Activated CD4-positive, alpha-beta T cell treated with anti-CD3 and anti-CD28 coated beads for 1 hour (primary cell): ENCODE data around the gene GLIPR2.
"Not testable (repeated sequence)": the region's sequence is repeated elsewhere in the genome, so short reads cannot be mapped to it uniquely, and the experiment has no call there.

Source experiments
- DNase-seq: peaks from one replicate; pipeline ENCODE4 v3.0.0-alpha.2; 2020

Gene GLIPR2

DNA sequence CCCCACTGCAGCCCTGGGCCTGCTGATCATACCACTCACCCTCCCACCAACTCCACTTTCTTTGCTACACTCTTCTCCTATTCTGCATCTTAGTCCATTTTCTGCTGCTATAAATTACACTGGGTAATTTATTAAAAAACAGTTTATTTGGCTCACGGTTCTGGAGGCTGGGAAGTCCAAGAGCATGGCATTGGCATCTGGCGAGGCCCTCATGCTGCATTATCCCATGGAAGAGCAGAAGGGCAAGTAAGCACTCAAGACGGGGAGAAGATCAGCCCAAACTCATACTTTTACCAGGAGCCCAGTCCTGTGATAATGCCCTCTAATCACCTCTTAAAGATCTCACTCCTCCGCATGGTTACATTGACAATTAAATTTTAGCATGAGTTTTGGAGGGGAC, 9.4 kb downstream of the GLIPR2 start:
- no peak for DNase-seq

DNA sequence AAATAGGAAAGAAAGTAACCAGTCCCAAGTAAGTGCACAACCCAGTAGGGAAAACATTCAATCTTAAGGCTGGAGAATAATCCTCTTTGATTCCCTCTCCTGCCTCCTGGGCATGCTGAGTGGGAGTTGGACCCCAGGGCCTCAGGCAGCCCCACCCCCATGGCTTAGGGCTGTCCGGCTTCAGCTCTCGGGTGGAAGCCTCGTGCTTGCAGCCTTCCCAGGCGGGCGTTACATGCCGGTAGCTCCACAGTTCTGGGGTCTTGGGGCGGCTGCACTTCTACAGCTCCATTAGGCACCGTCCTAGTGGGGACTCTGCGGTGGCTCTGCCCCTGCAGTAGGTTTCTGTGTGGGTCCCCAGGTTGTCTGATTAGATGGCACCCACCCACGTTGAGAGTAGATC, 10.1 kb downstream of the GLIPR2 start:
- DNase-seq = no peak

DNA sequence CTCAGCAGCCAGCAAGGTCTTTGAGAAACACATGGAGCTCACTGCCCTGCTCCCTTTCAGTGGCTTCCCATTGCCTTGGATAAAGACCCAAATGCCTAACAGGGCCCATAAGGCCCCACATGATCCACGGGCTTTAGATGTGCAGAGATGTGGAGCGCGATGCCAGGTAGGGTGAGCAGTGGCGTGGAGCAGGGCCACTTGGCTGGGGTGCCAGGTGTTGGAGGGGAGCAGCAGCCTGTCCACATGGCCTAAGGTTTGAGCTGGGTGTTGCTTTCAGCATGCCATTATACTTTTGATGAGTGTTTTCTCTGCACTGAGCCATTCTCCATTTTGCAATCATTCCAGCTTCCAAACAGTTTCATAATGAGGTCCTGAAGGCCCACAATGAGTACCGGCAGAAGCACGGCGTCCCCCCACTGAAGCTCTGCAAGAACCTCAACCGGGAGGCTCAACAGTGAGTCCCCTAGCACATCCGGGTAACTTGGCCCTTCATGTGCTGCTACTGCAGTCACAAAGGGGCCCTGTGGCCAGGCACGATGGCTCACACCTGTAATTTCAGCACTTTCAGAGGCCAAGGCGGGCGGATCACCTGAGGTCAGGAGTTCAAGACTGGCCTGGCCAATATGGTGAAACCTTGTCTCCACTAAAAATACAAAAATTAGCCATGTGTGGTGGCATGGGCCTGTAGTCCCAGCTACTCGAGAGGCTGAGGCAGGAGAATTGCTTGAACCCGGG, 11.1 kb downstream of the GLIPR2 start:
- DNase-seq = no peak

DNA sequence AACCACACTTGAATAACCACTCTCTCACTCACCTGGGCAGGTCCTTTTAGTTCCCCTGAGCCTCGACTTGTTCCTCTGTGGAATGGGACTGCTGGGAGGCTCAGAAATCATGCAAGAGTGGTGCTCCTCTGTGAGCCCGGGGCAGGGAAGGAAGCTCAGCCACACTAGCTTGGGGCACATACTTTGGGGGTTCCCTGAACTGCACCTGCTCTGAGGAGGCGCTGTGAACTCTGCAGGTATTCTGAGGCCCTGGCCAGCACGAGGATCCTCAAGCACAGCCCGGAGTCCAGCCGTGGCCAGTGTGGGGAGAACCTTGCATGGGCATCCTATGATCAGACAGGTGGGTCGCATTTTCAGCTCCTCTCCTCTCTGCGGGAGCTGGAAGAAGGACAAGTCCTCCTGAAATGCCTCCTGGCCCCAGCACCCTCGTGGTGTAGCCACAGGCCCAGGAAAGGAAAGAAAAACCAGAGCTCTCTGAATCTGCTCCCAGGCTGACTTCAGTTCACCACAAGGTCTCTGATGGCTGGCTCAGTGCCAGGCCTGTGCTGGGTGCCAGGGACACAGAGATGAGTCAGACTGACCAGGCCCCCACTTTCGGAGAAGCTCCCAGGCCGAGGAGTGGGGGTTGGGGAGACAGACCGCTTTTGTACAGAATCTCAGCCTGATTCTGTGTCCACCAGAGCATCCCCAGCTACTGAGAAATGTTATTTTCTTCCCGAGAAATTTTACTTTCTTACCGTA, 11.9 kb downstream of the GLIPR2 start:
- peak; percentile 51 for DNase-seq

DNA sequence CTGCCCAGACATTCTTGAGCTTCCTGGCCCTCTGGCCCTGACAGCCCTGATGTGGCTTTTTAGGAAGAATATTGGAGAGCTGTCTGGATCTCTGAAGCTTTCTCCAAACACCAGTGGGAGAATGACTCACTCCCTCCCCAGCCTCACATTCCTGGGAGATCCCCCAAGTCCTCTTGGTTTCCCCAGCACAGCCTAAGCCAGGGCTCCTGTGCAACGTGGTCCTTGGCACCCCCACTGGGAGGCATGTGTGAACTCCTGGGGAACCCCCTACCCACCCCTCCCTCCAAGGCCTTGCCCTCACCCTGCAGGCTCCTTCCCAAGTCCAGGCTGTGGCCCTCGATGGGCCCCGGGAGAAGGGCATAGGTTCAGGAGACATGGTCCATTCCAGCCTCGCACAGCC, 12.7 kb downstream of the GLIPR2 start:
- DNase-seq = no peak

- DNase-seq = no peak
These were observed 14.2 kb downstream of the GLIPR2 start for GRCh38 chr9:36150574-36151315.

DNA sequence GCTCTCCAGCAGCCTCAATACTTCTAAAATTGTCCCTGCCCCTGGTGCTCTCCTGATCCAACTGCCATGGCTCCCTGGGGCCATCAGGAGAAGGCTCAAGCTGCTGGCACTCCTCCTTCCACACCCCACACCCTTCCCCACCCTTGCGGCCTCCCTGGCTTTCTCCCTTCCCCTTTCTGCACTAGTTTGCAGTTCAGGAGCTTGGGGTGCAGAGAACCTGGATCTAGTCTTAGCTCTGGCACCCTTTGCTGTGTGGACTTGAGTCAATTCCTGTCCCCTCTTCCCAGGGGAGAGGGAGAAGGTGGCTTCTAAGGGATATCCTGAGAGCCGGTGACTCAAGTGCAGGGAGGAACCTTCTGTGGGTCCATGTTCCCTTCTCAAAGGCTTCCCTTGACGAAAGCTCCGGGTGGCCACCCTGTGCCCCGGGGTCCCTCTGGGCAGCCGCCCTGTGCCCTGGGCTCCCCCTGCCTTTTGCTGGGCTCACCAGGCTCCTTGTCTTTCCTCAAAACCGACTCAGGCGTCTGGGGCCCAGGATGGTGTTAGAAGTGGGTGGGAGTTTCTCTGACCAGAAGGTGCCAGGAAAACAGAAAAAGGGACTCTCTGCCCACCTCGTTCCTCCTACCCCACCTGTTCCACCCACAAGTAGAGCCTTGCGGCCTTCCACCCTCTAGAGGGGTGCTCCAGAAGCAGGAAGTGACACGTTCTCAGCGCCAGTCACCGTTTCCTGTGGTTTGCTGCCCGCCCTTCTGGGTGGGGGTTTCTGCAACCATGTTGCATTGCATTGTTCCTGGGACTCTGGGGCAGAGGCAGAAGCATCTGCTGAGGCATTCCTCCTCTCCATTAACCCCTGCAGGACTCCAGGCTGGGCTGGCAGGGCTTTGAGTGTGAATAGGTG, 15.0 kb downstream of the GLIPR2 start:
- peak; percentile 84 for DNase-seq

DNA sequence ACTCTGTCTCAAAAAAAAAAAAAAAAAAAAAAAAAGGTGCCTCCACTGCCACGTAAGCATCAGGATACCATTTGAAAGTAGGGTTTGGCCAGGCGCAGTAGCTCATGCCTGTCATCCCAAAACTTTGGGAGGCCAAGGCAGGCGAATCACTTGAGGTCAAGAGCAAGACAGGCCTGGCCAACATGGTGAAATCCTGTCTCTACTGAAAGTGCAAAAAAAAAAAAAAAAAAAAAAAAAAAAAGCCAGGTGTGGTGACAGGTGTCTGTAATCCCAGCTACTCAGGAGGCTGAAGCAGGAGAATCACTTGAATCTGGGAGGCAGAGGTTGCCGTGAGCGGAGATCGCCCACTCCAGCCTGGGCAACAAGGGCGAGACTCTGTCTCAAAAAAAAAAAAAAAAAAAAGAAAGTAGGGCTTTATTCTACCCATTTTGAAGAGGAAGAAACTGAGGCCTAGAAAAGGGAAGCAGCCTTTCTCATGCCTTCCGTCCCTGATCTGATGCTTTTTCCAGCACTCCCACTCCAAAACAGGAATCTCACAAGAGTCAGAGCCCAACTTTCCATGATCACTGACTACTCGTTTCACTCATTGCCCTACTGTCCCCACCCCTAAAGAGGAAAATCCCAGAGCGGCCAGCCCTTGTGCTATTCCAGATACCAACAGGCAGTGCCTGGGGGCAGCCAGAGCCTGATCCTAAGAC, 16.4 kb downstream of the GLIPR2 start:
- no peak for DNase-seq

DNA sequence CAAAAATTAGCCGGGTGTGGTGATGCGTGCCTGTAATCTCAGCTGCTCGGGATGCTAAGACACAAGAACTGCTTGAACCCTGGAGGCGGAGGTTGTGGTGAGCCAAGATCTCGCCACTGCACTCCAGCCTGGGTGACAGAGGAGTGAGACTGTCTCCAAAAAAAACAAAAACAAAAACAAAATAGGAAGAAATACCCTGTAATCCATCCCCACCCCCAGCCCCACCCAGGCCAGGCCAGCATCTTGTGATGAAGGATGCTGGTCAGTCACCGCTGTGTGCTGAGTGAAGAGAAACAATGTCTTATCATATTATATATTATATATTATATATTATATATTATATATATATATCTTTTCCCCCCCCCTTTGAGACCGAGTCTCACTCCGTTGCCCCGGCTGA, 17.2 kb downstream of the GLIPR2 start:
- DNase-seq = no peak

GRCh38 chr9:36154331-36154952, 17.9 kb downstream of the GLIPR2 start:
- no peak for DNase-seq

DNA sequence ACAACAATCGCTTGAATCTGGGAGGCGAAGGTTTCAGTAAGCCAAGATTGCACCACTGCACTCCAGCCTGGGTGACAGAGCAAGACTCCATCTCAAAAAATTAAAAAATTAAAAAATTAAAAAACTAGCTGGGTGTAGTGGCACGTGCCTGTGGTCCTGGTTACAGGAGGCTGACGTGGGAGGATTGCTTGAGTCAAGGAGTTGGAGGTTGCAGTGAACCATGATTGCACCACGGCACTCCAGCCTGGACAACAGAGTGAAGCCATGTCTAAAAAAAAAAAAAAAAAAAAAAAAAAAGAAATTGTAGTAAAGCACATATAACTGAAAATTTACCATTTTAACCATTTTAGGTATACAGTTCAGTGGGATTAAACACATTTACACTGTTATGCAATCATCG, 19.6 kb downstream of the GLIPR2 start:
- DNase-seq = no peak

DNA sequence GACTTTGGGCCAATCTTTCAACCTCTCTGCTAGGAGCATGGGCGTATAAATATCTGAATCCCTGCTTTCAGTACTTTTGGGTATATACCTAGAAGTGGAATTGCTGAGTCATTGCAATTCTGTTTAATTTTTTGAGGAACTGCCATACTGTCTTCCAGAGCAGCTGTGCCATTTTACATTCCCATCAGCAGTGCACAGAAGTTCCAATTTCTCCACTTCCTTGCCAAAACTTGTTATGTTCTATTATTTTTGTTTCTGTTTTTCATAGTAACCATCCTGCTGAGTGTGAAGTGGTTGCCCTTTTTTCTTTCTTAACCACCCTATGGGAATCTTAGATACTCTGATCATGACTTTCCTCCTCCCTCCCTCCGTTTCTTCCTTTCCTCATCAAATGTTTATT, 21.6 kb downstream of the GLIPR2 start:
- DNase-seq = no peak

DNA sequence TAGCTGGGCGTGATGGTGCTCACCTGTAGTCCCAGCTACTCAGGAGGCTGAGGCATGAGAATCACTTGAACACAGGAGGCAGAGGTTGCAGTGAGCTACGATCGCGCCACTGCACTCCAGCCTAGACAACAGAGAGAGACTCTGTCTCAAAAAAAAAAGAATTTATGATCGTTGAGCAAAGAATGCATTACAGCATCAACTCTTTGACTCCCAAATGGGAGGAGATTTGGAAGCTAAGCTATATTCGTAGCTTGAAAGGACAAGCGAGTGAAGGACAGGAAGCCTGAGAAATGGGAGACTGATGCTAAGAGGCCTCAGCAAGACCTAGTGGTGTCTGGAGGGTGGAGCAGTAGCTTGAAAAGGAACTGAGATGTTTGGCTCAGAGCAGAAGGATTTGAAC, 22.4 kb downstream of the GLIPR2 start:
- DNase-seq = no peak

DNA sequence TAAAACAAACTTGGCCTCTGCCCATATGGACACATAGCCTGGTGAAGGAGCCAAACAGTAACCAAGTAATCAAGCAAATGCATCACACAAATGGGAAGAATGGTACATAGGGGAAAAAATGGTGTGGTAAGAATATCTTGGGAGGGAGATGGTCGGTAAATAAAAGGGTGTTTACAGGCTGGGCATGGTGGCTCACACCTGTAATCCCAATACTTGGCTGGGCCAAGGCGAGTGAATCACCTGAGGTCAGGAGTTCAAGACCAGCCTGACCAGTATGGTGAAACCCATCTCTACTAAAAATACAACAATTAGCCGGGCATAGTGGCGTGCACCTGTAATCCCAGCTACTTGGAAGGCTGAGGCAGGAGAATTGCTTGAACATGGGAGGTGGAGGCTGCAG, 23.0 kb downstream of the GLIPR2 start:
- not testable (repeated sequence) for DNase-seq

DNA sequence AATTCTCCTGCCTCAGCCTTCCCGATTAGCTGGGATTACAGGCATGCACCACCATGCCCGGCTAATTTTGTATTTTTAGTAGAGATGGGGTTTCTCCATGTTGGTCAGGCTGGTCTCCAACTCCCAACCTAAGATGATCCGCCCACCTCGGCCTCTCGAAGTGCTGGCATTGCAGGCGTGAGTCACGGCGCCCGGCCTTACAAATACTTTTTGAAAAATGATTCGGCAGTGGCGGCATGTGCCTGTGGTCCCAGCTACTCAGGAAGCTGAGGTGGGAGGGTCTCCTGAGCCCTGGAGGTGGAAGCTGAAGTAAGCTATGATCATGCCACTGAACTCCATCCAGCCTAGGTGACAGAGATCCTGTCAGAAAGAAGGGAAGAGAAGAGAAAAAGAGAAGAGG, 23.6 kb downstream of the GLIPR2 start:
- not testable (repeated sequence) for DNase-seq

DNA sequence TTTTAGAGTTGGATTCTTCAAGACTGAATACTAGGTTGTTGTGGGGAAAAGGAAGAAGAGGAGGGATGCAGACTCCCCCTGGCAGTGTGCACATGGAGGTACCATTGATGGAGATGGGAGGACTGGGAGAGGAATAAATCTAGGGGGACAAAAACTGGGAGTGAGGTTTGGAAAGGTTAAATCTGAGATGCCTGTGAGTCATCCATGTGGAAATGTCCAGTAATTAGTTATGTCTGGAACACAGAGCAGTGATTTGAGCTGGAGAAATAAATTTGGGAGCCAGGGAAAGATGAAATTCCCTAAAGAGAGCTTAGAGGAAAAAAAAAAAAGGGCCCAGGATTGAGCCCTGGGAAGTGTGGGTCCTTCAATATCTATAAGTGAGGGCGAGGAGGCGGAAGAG, 24.7 kb downstream of the GLIPR2 start:
- DNase-seq = no peak

DNA sequence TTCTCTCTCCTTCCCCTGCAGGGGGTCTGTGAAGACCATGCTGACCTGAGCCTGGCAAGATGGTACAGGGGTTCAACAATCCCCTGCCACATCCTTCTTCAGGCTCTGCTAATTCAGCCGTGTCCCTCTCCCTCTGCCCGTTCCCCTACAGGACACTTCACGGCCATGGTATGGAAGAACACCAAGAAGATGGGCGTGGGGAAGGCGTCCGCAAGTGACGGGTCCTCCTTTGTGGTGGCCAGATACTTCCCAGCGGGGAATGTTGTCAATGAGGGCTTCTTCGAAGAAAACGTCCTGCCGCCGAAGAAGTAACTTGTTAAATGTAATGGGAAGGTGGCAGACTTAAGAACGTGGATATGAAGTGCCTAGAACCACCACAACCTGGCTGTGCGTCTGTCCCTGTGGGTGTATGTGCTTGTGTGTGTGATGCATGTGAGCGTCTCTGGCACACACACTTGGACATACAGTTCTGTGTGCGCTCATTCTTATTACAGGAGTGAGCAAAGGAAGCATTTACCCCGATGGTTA, 25.7 kb downstream of the GLIPR2 start:
- DNase-seq = no peak

GRCh38 chr9:36163049-36163785, 26.7 kb downstream of the GLIPR2 start:
- DNase-seq = no peak

- no peak for DNase-seq
These were observed 27.2 kb downstream of the GLIPR2 start for GRCh38 chr9:36163786-36164170.

GRCh38 chr9:36164372-36164771, 27.8 kb downstream of the GLIPR2 start:
- no peak for DNase-seq

GRCh38 chr9:36164989-36165388, 28.5 kb downstream of the GLIPR2 start:
- no peak for DNase-seq
